LNCaP clone FGC (cell line): Measurements from ENCODE around the gene NEDD8.

Source experiments
- DNase-seq: peaks from one replicate; pipeline ENCODE4 v3.0.0-alpha.2; 2011; ENCODE audit warnings: low read depth
- H3K4me3 ChIP-seq: 2 replicates; pipeline ENCODE4 v1.5.1; 2011; ENCODE audit warnings: mild to moderate bottlenecking, low read depth, low read length, control low read depth
- CTCF ChIP-seq: IDR thresholded peaks from 2 replicates; pipeline ENCODE4 v1.5.1; 2012; ENCODE audit warnings: mild to moderate bottlenecking; ENCODE audit not compliant: control insufficient read depth, insufficient read depth; ENCODE audit errors: extremely low read depth

The NEDD8 gene

GRCh38 chr14:24232121-24232644, at the start of gene NEDD8:
NEDD8 (minus strand) TSS chr14:24232367; CDS start chr14:24232267, 100 bp downstream.
- peak within 1 kb of the TSS; percentile 80 for H3K4me3 ChIP-seq
- TF ChIP-seq CTCF = no peak

DNA sequence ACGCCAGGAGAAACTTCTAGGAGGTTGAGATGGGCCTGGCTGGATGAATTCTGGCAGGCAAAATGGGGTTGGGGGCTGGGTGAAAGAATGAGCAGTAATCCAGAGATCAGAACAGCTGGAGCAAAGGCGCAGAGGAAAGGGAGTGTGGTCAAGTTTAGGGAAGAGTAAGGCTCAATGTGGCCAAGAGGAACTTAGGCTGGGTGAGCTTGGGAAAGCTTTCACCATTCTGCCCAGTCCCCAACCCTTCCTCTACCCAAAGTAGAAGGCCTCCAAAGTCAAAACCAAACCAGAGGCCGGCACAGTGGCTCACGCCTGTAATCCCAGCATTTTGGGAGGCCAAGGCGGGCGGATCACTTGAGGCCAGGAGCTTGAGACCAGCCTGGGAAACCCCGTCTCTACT, 49.5 kb upstream of the NEDD8 start:
- no peak overlapping the region for H3K4me3 ChIP-seq
- no peak for TF ChIP-seq CTCF
- DNase-seq = no peak

More at GRCh38 chr14:24232121-24232644, at the start of gene NEDD8:
- peak; percentile 82 for DNase-seq

DNA sequence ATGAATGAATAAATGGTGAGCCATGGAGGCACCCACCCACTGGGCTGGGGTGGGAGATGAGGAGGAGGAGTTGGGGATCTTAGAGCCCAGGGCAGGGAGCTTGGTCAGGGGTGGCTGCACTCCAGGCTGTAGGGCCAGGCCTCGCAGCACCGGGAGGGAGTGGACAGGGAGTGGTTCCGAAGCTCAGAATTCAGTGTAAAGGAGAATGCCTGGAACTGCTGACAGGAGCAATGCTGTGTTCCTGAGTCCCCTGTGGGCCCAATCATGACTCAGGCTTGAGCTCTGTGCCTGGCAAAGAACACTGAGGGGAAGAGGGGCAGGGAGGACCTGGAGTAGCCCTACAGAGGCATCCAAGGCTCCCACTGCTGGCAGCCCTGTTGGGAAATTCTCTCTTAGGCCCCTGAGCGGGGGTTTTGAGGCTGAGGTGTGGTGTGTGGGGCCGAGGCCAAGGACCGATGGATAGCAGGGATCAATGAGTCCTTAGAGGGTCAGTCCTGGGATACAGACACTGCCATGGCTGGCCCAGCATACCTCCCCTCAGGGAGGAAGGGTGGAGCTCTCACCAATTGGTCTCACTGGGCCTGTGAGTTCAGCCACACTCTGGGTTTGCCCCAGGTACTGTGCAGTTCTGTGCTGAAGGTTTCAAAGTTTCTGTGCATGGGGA, 48.8 kb upstream of the NEDD8 start:
- no peak overlapping the region for H3K4me3 ChIP-seq
- DNase-seq = no peak
- no peak for TF ChIP-seq CTCF

GRCh38 chr14:24279301-24280186, 47.4 kb upstream of the NEDD8 start:
- H3K4me3 ChIP-seq = no peak overlapping the region
- DNase-seq = no peak
- TF ChIP-seq CTCF = 0 out of 2 replicates have a peak, but pooled peaks have one; percentile 12

GRCh38 chr14:24278424-24278823, 46.3 kb upstream of the NEDD8 start:
- H3K4me3 ChIP-seq = no peak overlapping the region
- no peak for DNase-seq
- no peak for TF ChIP-seq CTCF

GRCh38 chr14:24277606-24278321, 45.6 kb upstream of the NEDD8 start:
- H3K4me3 ChIP-seq = no peak overlapping the region
- TF ChIP-seq CTCF = no peak

More at GRCh38 chr14:24277606-24278321, 45.6 kb upstream of the NEDD8 start:
- DNase-seq = no peak
